ENCODE data around the gene MEF2C.
"Not testable (repeated sequence)": the region's sequence is repeated elsewhere in the genome, so short reads cannot be mapped to it uniquely, and the experiment has no call there.

- TF ChIP-seq CTCF (IDR thresholded peaks at IDR 0.05; ENCODE audit: low read length); EZH2 (IDR thresholded peaks at IDR 0.05; ENCODE audit: borderline replicate concordance, low read length): not testable (repeated sequence)
Measured at GRCh38 chr5:88904478-88904877, 21.5 kb upstream of the MEF2C start.
